ENCODE results near the gene LRMDA.

GRCh38 chr10:76265441-76266113, 834.2 kb downstream of the LRMDA start:
- TF ChIP-seq POLR2AphosphoS5 (IDR thresholded peaks at IDR 0.05) (no peak), CTCF (IDR thresholded peaks at IDR 0.05) (no peak)

All from sigmoid colon (tissue), 4 donors.